HepG2 (cell line): Measurements from ENCODE around the gene RABL6.

Experiments used
- FOSL1 ChIP-seq: sonication (generic); formaldehyde crosslinking; IDR thresholded peaks from 2 replicates; pipeline ENCODE4 v1.9.0; 2021; ENCODE audit warnings: missing genetic modification reagents, borderline replicate concordance
- PHF8 ChIP-seq: sonication (generic); formaldehyde crosslinking; IDR thresholded peaks from 2 replicates; pipeline ENCODE4 v1.5.0; 2020; ENCODE audit warnings: missing genetic modification reagents
- POLR2A ChIP-seq, 2 experiments: IDR thresholded peaks; 2 replicates each; pipeline ENCODE4 v1.6.1; 2011; ENCODE audit warnings: low read depth in 2 of 2, low read length in 2 of 2, mild to moderate bottlenecking in 1 of 2, moderate library complexity in 1 of 2; ENCODE audit not compliant: insufficient read depth in 1 of 2
- SOX6 ChIP-seq, 2 experiments: fragments of 450-650 bp in 1 of 2; sonication (generic) in 1 of 2; formaldehyde crosslinking in 1 of 2; IDR thresholded peaks; 2 replicates each; pipeline versions ENCODE4 v1.4.0 to v1.6.1; 2017 to 2020; ENCODE audit warnings: antibody characterized with exemption in 1 of 2, mild to moderate bottlenecking in 1 of 2, missing genetic modification reagents in 1 of 2
- SRF ChIP-seq: IDR thresholded peaks from 2 replicates; pipeline ENCODE4 v1.6.1; 2011; ENCODE audit warnings: mild to moderate bottlenecking, low read depth, low read length, moderate library complexity
- ZNF274 ChIP-seq: sonication (generic); formaldehyde crosslinking; IDR thresholded peaks from 2 replicates; pipeline ENCODE4 v1.5.1; 2020; ENCODE audit warnings: mild to moderate bottlenecking, missing genetic modification reagents
- ZNF354B ChIP-seq: sonication (generic); formaldehyde crosslinking; IDR thresholded peaks from 2 replicates; pipeline ENCODE4 v1.8.0; 2022; ENCODE audit warnings: mild to moderate bottlenecking, missing genetic modification reagents
- ZSCAN9 ChIP-seq: IDR thresholded peaks from 2 replicates; pipeline ENCODE4 v1.6.1; 2016; ENCODE audit warnings: borderline replicate concordance
- TF ChIP-seq, protein P1 (sequence below): sonication (generic); formaldehyde crosslinking; IDR thresholded peaks from 2 replicates; pipeline ENCODE4 v1.5.0; 2020; ENCODE audit warnings: mild to moderate bottlenecking, missing genetic modification reagents, moderate library complexity
- TF ChIP-seq, protein P2 (sequence below): IDR thresholded peaks from 2 replicates; pipeline ENCODE4 v1.6.1; 2012; ENCODE audit warnings: inconsistent platforms

DNA sequence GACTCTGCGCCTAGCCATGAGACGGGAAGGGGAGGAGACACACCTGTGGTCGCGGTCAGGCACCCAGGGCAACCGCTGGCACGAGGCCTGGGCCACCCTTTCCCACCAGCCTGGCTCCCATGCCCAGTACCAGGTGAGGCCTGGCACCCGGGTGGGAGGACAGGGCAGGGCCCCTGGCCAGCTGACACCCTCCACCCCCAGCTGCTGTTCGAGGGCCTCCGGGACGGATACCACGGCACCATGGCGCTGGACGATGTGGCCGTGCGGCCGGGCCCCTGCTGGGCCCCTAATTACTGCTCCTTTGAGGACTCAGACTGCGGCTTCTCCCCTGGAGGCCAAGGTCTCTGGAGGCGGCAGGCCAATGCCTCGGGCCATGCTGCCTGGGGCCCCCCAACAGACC lies 49.4 kb downstream of the RABL6 start:
- TF ChIP-seq SOX6 (IDR thresholded peaks at IDR 0.05), result no peak
- no peak for TF ChIP-seq SOX6 (CRISPR knock-in tag; IDR thresholded peaks at IDR 0.05)
- TF ChIP-seq SRF, result no peak
- TF ChIP-seq ZSCAN9 (CRISPR knock-in tag), result no peak
- TF ChIP-seq, protein P1, sequence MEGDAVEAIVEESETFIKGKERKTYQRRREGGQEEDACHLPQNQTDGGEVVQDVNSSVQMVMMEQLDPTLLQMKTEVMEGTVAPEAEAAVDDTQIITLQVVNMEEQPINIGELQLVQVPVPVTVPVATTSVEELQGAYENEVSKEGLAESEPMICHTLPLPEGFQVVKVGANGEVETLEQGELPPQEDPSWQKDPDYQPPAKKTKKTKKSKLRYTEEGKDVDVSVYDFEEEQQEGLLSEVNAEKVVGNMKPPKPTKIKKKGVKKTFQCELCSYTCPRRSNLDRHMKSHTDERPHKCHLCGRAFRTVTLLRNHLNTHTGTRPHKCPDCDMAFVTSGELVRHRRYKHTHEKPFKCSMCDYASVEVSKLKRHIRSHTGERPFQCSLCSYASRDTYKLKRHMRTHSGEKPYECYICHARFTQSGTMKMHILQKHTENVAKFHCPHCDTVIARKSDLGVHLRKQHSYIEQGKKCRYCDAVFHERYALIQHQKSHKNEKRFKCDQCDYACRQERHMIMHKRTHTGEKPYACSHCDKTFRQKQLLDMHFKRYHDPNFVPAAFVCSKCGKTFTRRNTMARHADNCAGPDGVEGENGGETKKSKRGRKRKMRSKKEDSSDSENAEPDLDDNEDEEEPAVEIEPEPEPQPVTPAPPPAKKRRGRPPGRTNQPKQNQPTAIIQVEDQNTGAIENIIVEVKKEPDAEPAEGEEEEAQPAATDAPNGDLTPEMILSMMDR (CRISPR knock-in tag), result no peak
- TF ChIP-seq, protein P2, sequence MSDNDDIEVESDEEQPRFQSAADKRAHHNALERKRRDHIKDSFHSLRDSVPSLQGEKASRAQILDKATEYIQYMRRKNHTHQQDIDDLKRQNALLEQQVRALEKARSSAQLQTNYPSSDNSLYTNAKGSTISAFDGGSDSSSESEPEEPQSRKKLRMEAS, result no peak
- no peak for TF ChIP-seq PHF8 (CRISPR knock-in tag)
- no peak for TF ChIP-seq ZNF274 (CRISPR knock-in tag)
- no peak for TF ChIP-seq POLR2A (IDR thresholded peaks at IDR 0.05; ENCODE audit: insufficient read depth in 1 of 2, low read depth in 2 of 2, low read length in 2 of 2)
- no peak for TF ChIP-seq FOSL1 (CRISPR knock-in tag)
- TF ChIP-seq ZNF354B (CRISPR knock-in tag), result no peak
